PFSK-1 (cell line): Measurements from ENCODE around the gene GIPC1.

Source experiments
- POLR2AphosphoS5 ChIP-seq: IDR thresholded peaks from 2 replicates; pipeline ENCODE4 v1.6.1; 2012; ENCODE audit warnings: low read depth, mild to moderate bottlenecking, control low read depth, low read length, moderate library complexity
- REST ChIP-seq, 2 experiments: IDR thresholded peaks; 2 replicates each; pipeline versions ENCODE4 v1.6.1 to v1.8.0; 2011 to 2012; ENCODE audit warnings: low read depth in 2 of 2, low read length in 2 of 2, control low read depth in 1 of 2, inconsistent platforms in 1 of 2, mild to moderate bottlenecking in 1 of 2, moderate library complexity in 1 of 2; ENCODE audit not compliant: insufficient read depth in 1 of 2
- SIN3A ChIP-seq: IDR thresholded peaks from 2 replicates; pipeline ENCODE4 v1.6.1; 2012; ENCODE audit warnings: mild to moderate bottlenecking, low read length, moderate library complexity, borderline replicate concordance; ENCODE audit not compliant: insufficient read depth

GRCh38 chr19:14507704-14508542, 12.0 kb upstream of the GIPC1 start:
- no peak for TF ChIP-seq POLR2AphosphoS5
- TF ChIP-seq REST (IDR thresholded peaks at IDR 0.05; ENCODE audit: insufficient read depth in 1 of 2, low read depth in 2 of 2, low read length in 2 of 2): no peak
- TF ChIP-seq SIN3A: no peak
